A673 (cell line): ENCODE measurements around the gene CARMIL3. TPM values are rescaled to one million over a fixed set of nuclear protein-coding genes. Genes with fewer than 3 reads are reported as not detected.

Source experiments
- BruUV-seq: library from RNA; stranded (reverse); fragments of 400-500 nt; replicated peaks from 2 replicates; lab custom pipeline; 2021; lab: Mats Ljungman, UMichigan
- CTCF ChIA-PET: fragments of 300-600 bp; sonication (Branson Sonifier 250); formaldehyde crosslinking; loops from one replicate; lab custom pipeline; 2022; ENCODE audit warnings: antibody characterized with exemption; lab: Charles Lee
- POLR2A ChIA-PET: fragments of 300-600 bp; sonication (Branson Sonifier 250); formaldehyde crosslinking; loops from one replicate; lab custom pipeline; 2022; ENCODE audit warnings: antibody characterized with exemption; ENCODE audit not compliant: low non-redundant PET; lab: Charles Lee
- DNase-seq: peaks from one replicate; pipeline ENCODE4 v3.0.0-alpha.2; 2015; ENCODE audit warnings: low spot score
- H3K27ac ChIP-seq: fragments of 200-600 bp; sonication (generic); 2 replicates; pipeline ENCODE4 v1.5.1; 2016; ENCODE audit warnings: mixed run types, low read depth, mild to moderate bottlenecking, mixed read lengths, antibody characterized with exemption, low read length; ENCODE audit not compliant: poor library complexity, severe bottlenecking
- H3K27me3 ChIP-seq: fragments of 200-600 bp; sonication (generic); replicated peaks from 2 replicates; pipeline ENCODE4 v1.6.1; 2017; ENCODE audit warnings: mixed run types, low read depth, mild to moderate bottlenecking, mixed read lengths, antibody characterized with exemption, low read length; ENCODE audit not compliant: insufficient read depth, poor library complexity
- H3K36me3 ChIP-seq: fragments of 200-600 bp; sonication (generic); 2 replicates; pipeline ENCODE4 v1.6.1; 2016; ENCODE audit warnings: mixed run types, mild to moderate bottlenecking, mixed read lengths, antibody characterized with exemption, low read length; ENCODE audit not compliant: insufficient read depth, poor library complexity, severe bottlenecking
- H3K4me1 ChIP-seq: fragments of 200-600 bp; sonication (generic); 2 replicates; pipeline ENCODE4 v1.6.1; 2017; ENCODE audit warnings: mixed run types, mild to moderate bottlenecking, mixed read lengths, antibody characterized with exemption, low read length; ENCODE audit not compliant: insufficient read depth, poor library complexity, severe bottlenecking
- H3K4me3 ChIP-seq: fragments of 200-600 bp; sonication (generic); 2 replicates; pipeline ENCODE4 v1.5.1; 2016; ENCODE audit warnings: low read depth, mixed run types, mild to moderate bottlenecking, mixed read lengths, low read length; ENCODE audit not compliant: poor library complexity, severe bottlenecking
- H3K9me3 ChIP-seq: fragments of 200-600 bp; sonication (generic); 2 replicates; pipeline ENCODE4 v1.6.1; 2016; ENCODE audit warnings: mixed run types, low read depth, mild to moderate bottlenecking, mixed read lengths, antibody characterized with exemption, low read length; ENCODE audit not compliant: poor library complexity, severe bottlenecking
- EZH2 ChIP-seq: fragments of 200-600 bp; sonication (generic); IDR thresholded peaks from 2 replicates; pipeline ENCODE4 v1.6.1; 2017; ENCODE audit warnings: borderline replicate concordance, low read depth, mild to moderate bottlenecking, mixed read lengths, antibody characterized with exemption, low read length; ENCODE audit not compliant: poor library complexity, severe bottlenecking
- intact Hi-C: fragments of 100-400 bp; cut with micrococcal nuclease; formaldehyde crosslinking; loops from one replicate; pipeline ENCODE4 v1.10.0; 2022; ENCODE audit not compliant: unreplicated experiment
- total RNA-seq: library from RNA; stranded (reverse); gene quantifications from 2 replicates; pipeline ENCODE4 v1.2.3, GENCODE V29; 2021
- TF ChIP-seq, protein P1 (sequence below): fragments of 300-800, 200-600 bp; sonication (generic); conservative IDR thresholded peaks from 2 replicates; pipeline ENCODE4 v1.5.1; 2017; ENCODE audit warnings: low read depth, mild to moderate bottlenecking, antibody characterized with exemption, low read length, moderate library complexity, mixed read lengths

CARMIL3 gene
- total RNA-seq, 1 experiment from 2014 or later: 0.49 TPM

DNA sequence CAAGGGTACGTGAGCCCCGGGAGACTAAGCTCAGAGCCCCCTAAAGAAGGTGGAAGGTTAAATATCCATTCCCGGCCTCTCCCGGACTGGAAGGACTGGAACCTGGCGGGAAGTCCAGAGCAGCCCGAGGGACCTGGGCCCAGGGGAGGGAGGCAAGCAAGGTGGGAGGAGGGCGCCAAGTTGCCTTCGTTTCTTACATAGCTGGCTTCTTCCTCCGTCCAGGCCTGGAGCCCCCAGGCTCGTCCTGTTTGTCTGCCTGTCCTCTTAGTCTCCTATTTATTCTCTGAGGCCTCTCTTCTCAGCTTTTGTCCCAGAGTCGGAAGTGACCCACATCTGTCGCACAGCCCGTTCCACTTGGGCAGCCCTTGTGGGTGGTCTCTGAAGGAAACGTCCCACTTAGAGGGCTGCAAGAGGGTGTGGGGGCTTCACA, 43.0 kb downstream of the CARMIL3 start:
- peaks cover 12% of the 10 kb centered on the region for H3K4me1 ChIP-seq
- BruUV-seq: no TSS peak
- H3K9me3 ChIP-seq: no peaks in the 10 kb centered on the region
- intact Hi-C loops: no loop called here
- POLR2A ChIA-PET: interaction anchor here (1.0 to 2.2 kb wide), 2 partner anchors 20 to 148 kb away, joined by 3 to 13 read pairs; partner anchors contain the start of genes DCAF11, NRL and TINF2
- peak overlapping the region; percentile 78 for H3K4me3 ChIP-seq
- no peak for DNase-seq
- peak overlapping the region; percentile 94 for H3K27ac ChIP-seq
- TF ChIP-seq, protein P1, sequence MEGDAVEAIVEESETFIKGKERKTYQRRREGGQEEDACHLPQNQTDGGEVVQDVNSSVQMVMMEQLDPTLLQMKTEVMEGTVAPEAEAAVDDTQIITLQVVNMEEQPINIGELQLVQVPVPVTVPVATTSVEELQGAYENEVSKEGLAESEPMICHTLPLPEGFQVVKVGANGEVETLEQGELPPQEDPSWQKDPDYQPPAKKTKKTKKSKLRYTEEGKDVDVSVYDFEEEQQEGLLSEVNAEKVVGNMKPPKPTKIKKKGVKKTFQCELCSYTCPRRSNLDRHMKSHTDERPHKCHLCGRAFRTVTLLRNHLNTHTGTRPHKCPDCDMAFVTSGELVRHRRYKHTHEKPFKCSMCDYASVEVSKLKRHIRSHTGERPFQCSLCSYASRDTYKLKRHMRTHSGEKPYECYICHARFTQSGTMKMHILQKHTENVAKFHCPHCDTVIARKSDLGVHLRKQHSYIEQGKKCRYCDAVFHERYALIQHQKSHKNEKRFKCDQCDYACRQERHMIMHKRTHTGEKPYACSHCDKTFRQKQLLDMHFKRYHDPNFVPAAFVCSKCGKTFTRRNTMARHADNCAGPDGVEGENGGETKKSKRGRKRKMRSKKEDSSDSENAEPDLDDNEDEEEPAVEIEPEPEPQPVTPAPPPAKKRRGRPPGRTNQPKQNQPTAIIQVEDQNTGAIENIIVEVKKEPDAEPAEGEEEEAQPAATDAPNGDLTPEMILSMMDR: no peak
- TF ChIP-seq EZH2: no peak
- CTCF ChIA-PET: no interaction called here
- no peaks in the 10 kb centered on the region for H3K27me3 ChIP-seq
- peaks cover 12% of the 10 kb centered on the region for H3K36me3 ChIP-seq

DNA sequence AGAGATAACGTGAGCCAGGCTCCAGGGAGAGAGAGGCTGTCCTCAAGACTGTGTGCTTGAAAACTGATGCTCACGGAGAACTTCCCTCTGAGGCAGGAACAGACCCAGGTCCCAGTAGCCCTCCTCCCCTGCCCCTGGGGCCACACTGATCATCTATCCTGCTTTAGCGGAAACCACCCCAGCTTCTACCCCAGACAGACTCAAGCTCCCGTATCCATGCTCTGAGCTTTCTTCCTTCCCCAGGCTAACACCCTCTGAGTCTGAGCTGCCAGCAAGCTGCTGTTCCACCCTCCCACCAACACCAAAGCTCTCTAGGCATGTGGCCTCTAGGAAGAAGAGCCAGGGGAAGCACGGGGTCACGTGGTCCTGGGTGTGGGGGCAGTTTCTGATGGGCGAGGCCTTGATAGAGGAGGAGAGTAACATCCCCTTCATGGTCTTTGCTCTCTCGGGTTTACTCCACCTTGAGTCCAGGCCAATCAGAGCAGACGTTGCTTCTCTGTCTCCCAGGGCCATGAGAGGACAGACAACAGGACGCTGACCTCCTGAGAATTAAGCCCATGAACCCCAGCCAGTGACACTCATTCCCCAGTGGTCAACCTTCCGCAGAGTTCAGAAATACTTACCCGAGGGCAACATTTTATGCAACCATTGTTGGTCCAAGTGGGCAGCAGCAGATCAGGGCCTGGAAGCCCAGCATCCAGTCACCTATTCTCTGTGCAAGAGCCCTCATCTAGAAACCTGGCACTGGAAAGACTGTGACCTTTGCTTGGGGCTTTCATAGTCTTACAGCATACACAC, 43.7 kb downstream of the CARMIL3 start:
- Histone ChIP-seq H3K27ac (peak overlapping the region; percentile 94), H3K4me3 (peak overlapping the region; percentile 78), H3K36me3 (peaks cover 14% of the 10 kb centered on the region), H3K9me3 (no peaks in the 10 kb centered on the region), H3K27me3 (no peaks in the 10 kb centered on the region), H3K4me1 (peaks cover 12% of the 10 kb centered on the region)
- BruUV-seq: no TSS peak
- POLR2A ChIA-PET: interaction anchor here (2.2 kb wide), 1 partner anchor 19 kb away, joined by 13 read pairs; the partner anchor contains the start of genes DCAF11 and NRL
- CTCF ChIA-PET: no interaction called here
- intact Hi-C loops: no loop called here
- no peak for DNase-seq
- TF ChIP-seq EZH2: no peak
- TF ChIP-seq, protein P1: no peak

DNA sequence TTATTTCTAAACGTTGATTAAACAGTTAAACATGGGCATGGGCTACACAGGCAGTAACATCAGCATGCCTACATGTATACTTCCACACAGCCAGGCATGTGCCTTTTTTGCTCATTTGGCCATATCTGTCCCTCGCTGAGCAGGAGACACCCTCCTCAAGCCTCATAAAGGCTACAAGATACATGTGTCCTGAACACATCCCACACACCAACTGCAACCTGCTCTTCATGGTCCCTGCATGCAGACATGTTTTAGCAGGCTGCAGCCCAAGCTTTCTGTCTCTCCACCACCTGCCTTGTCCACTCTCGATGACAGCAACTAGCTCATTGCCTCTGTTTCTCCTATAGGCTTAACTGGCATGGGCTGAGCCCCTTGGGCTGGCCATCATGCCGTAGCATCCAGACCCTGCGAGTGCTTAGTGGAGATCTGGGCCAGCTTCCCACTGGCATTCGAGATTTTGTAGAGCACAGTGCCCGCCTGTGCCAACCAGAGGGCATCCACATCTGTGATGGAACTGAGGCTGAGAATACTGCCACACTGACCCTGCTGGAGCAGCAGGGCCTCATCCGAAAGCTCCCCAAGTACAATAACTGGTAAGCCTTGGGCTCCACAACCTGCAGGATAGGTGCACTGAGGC, 44.9 kb downstream of the CARMIL3 start:
- Histone ChIP-seq H3K27me3 (no peaks in the 10 kb centered on the region), H3K27ac (no peak overlapping the region), H3K4me3 (no peak overlapping the region), H3K36me3 (peaks cover 19% of the 10 kb centered on the region), H3K4me1 (peaks cover 12% of the 10 kb centered on the region), H3K9me3 (no peaks in the 10 kb centered on the region)
- no peak for DNase-seq
- POLR2A ChIA-PET: no interaction called here
- CTCF ChIA-PET: interaction anchor here (0.9 kb wide), 1 partner anchor 38 kb away, joined by 4 read pairs; no protein-coding TSS in a partner anchor
- TF ChIP-seq EZH2: no peak
- TF ChIP-seq, protein P1: no peak
- no TSS peak for BruUV-seq
- intact Hi-C loops: no loop called here
